22Rv1 (cell line): ENCODE results near the gene OTUD5.

Source experiments
- CTCF ChIP-seq: fragments of 450-650 bp; IDR thresholded peaks from 2 replicates; pipeline ENCODE4 v1.5.1; 2017; ENCODE audit warnings: mild to moderate bottlenecking
- ZFX ChIP-seq: fragments of 450-650 bp; IDR thresholded peaks from 2 replicates; pipeline ENCODE4 v1.6.1; 2017; ENCODE audit warnings: antibody characterized with exemption, borderline replicate concordance

- no peak for TF ChIP-seq CTCF
- no peak for TF ChIP-seq ZFX
Observed at GRCh38 chrX:48908600-48908999, 48.8 kb downstream of the OTUD5 start.
